ENCODE data around the gene ATAD3C. TPM values are rescaled to one million over a fixed set of nuclear protein-coding genes. Genes with fewer than 3 reads are reported as not detected.

ATAD3C gene
- total RNA-seq, 1 donor from 2014 or later, result 2.4 TPM

DNA sequence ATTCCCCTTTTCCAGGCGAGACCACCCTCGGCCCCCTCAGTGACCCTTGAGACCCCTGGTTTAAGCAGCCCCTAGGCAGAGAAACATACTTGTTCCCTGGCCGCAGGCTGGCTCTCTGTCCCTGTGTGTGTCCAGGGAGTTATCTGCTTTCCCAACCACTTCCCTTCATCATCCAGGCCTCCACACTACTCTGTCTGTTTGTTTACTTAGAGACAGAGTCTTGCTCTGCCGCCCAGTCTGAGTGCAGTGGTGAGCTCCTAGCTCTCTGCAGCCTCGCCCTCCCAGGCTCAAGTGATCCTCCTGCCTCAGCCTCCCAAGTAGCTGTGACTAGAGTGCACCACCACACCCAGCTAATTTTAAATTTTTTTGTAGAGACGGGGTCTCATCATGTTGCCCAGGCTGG, 19.8 kb upstream of the ATAD3C start:
- TF ChIP-seq, protein P1, sequence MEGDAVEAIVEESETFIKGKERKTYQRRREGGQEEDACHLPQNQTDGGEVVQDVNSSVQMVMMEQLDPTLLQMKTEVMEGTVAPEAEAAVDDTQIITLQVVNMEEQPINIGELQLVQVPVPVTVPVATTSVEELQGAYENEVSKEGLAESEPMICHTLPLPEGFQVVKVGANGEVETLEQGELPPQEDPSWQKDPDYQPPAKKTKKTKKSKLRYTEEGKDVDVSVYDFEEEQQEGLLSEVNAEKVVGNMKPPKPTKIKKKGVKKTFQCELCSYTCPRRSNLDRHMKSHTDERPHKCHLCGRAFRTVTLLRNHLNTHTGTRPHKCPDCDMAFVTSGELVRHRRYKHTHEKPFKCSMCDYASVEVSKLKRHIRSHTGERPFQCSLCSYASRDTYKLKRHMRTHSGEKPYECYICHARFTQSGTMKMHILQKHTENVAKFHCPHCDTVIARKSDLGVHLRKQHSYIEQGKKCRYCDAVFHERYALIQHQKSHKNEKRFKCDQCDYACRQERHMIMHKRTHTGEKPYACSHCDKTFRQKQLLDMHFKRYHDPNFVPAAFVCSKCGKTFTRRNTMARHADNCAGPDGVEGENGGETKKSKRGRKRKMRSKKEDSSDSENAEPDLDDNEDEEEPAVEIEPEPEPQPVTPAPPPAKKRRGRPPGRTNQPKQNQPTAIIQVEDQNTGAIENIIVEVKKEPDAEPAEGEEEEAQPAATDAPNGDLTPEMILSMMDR (conservative IDR thresholded peaks at IDR 0.05), result no peak
- Mint-ChIP-seq H3K4me1 (ENCODE audit: unreplicated experiment) (peaks cover 9% of the 10 kb centered on the region), H3K36me3 (no peaks in the 10 kb centered on the region), H3K9me3 (no peaks in the 10 kb centered on the region), H3K27me3 (no peaks in the 10 kb centered on the region), H3K4me3 (peak overlapping the region; percentile 51), H3K27ac (peak overlapping the region; percentile 66)
- no peak for DNase-seq (ENCODE audit: extremely low spot score, unreplicated experiment)

DNA sequence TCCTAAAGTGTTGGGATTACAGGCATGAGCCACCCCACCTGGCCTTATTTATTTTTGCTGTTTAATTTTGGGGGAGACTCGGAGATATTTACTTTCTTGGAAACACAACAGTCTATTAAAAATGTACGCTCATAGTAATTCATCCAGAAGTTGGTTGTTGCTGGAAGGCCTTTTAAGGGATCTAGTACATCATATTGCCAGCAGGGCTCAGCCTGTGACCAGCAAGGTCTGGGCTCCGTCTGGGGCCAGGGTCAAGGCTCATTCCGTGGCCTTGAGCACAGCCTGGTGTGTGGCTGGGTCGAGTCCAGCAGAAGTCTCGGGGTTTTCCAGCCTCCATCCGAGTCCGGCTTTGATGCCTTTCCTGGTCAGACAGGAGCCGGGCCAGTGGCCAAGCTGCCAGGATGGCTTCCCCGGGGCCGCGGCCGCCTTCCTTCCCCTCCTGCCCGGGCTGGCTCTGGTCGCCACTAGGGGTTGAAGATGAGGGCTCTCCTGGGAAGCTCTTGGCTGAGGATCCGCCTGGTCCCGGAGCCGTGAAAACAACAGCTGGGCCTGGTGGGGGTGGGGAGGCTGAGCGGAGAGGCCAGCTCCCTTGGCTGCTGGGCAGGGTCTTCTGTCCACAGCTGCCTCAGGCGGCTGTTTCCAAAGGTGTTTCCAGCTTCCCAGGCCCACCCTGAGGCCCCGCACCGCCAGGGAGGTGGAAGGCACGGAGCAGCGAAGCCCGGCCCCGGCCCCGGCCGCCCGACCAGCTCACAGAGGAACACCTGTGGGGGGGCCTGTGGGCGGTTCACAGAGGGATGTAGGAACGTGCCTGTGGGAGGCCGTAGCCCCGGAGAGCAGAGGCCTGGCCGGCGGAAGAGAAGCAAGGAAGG, 19.1 kb upstream of the ATAD3C start:
- H3K4me3 Mint-ChIP-seq, result peak overlapping the region; percentile 51
- no peaks in the 10 kb centered on the region for H3K9me3 Mint-ChIP-seq
- DNase-seq (ENCODE audit: extremely low spot score, unreplicated experiment), result peak; percentile 72
- H3K27ac Mint-ChIP-seq, result peak overlapping the region; percentile 66
- H3K27me3 Mint-ChIP-seq, result no peaks in the 10 kb centered on the region
- H3K36me3 Mint-ChIP-seq, result no peaks in the 10 kb centered on the region
- TF ChIP-seq, protein P1 (conservative IDR thresholded peaks at IDR 0.05), result peak; percentile 59
- H3K4me1 Mint-ChIP-seq (ENCODE audit: unreplicated experiment), result peaks cover 9% of the 10 kb centered on the region

DNA sequence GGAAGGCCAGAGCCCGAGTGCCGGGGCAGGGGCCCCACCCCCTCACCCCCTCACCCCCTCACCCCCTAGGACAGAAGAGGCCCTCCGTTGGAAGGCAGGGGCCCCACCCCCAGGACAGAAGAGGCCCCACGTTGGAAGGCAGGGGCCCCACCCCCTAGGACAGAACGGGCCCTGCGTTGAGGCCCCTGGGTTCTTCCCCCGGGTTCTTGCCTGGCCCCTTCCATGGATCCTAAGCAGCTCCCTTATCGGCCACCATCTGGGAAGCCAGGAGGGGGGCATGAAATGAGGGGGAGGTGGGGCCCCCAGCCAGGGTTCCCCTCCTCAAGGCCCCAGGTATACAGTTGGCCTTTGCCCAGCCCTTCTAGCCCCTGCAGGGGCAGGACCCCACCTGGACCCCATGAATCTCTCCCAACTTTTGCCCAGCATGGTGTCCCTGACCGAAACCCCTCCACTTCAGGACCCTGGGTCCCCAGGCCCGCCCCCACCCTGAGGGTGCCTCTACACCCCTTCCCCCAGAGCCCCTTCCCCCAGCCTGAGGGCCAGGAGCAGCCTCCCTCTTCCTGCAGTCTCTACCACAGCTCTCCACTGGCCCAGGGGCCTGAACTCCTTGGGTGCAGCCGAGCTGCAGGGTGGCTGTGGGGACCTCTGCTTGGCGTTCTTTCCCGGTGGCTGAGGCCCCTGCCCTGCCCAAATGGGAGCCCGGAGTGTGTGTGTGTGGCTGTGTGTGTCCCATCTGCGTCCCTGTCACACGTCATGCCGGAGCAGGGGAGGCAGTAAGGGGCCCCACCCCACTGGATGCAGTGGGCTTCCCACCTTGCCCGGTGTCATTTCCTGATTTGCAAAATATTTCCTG, 18.3 kb upstream of the ATAD3C start:
- no peak for DNase-seq (ENCODE audit: extremely low spot score, unreplicated experiment)

DNA sequence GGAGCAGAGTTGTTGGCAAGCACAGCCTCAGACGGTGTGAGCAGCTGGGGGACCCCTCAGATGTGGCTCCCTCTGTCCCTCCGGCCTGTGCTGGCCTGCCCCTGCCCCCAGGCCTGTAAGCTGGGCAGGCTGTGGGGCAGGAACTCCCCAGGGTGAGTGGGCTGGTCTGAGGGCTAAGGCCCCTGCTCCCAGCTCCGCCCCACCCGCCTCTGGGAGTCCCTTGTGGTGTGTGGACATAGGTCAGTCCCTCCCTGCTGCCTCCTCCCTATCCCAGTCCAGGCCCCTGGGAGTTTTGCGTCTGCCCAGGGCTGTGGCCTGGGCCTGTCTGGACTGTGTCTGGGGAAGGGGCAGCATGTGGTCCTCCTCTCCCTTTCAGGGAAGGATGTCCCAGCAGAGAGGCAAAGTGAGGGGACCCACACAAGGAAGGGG, 17.6 kb upstream of the ATAD3C start:
- Mint-ChIP-seq H3K4me3 (peak overlapping the region; percentile 39), H3K4me1 (ENCODE audit: unreplicated experiment) (peaks cover 9% of the 10 kb centered on the region), H3K27me3 (no peaks in the 10 kb centered on the region), H3K9me3 (no peaks in the 10 kb centered on the region), H3K36me3 (no peaks in the 10 kb centered on the region), H3K27ac (peak overlapping the region; percentile 72)
- DNase-seq (ENCODE audit: extremely low spot score, unreplicated experiment), result no peak
- TF ChIP-seq, protein P1 (conservative IDR thresholded peaks at IDR 0.05), result no peak

More for the DNA sequence above, 18.3 kb upstream of the ATAD3C start:
- Mint-ChIP-seq H3K36me3 (no peaks in the 10 kb centered on the region), H3K9me3 (no peaks in the 10 kb centered on the region), H3K27me3 (no peaks in the 10 kb centered on the region), H3K4me1 (ENCODE audit: unreplicated experiment) (peaks cover 9% of the 10 kb centered on the region), H3K4me3 (peak overlapping the region; percentile 36), H3K27ac (peak overlapping the region; percentile 72)
- TF ChIP-seq, protein P1 (conservative IDR thresholded peaks at IDR 0.05), result no peak

DNA sequence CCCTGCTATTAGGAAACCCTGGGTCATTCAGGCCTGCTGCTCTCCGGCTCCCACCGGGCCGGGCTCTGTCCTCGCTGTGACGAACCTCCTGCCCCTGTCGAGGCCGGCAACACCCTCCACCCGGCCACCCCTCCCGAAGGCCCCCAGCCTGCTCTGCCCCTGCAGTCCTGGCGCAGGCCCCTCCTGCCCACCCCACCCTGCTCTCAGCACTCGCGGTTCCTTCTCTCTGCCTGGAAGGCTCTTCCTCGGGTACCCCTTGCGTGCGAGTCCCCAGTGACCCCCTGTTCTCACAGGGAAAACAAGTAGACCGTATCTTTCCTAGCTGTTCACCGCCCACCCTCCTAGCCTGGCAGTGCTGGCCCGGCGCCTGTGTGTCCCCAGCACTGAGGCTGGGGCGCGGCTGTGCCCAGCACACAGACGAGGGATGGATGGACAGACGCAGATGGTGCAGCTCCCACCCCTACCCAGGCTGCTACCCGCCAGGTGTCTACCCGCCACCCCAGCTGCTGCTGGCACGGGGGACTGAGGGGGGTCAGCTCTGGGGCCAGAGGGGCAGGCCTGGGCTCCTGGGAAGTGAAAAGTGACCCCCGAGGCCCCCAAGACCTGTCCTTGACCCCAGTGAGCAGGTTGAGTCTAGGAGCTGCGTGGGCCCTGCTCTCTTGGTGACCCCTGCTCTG, 17.1 kb upstream of the ATAD3C start:
- no peak for DNase-seq (ENCODE audit: extremely low spot score, unreplicated experiment)
- Mint-ChIP-seq H3K4me3 (peak overlapping the region; percentile 39), H3K4me1 (ENCODE audit: unreplicated experiment) (peaks cover 9% of the 10 kb centered on the region)

More for the DNA sequence above, 17.1 kb upstream of the ATAD3C start:
- Mint-ChIP-seq H3K36me3 (no peaks in the 10 kb centered on the region), H3K27ac (peak overlapping the region; percentile 81), H3K9me3 (no peaks in the 10 kb centered on the region), H3K27me3 (no peaks in the 10 kb centered on the region)
- TF ChIP-seq, protein P1 (conservative IDR thresholded peaks at IDR 0.05), result no peak

Measured in type B pancreatic cell (in vitro differentiated cells).